ENCODE results near the gene CPED1.

GRCh38 chr7:120998520-120998919 lies 10.0 kb downstream of the CPED1 start:
- no peak for TF ChIP-seq CTCF (conservative IDR thresholded peaks at IDR 0.05; ENCODE audit: low read depth in 2 of 2)
- no peak for TF ChIP-seq EZH2 (IDR thresholded peaks at IDR 0.05; ENCODE audit: low read depth, unreplicated experiment)
- TF ChIP-seq POLR2AphosphoS5 (IDR thresholded peaks at IDR 0.05; ENCODE audit: low read depth) = no peak
- TF ChIP-seq REST (IDR thresholded peaks at IDR 0.05; ENCODE audit: unreplicated experiment) = no peak
- TF ChIP-seq EZH2phosphoT487 (IDR thresholded peaks at IDR 0.05; ENCODE audit: unreplicated experiment) = no peak
- TF ChIP-seq ETS1 (IDR thresholded peaks at IDR 0.05) = no peak
- TF ChIP-seq ZNF462 (CRISPR knock-in tag; IDR thresholded peaks at IDR 0.05) = no peak
- TF ChIP-seq CREB1 (CRISPR knock-in tag; IDR thresholded peaks at IDR 0.05; ENCODE audit: low read depth) = no peak
- no peak for TF ChIP-seq ZNF114 (CRISPR knock-in tag; IDR thresholded peaks at IDR 0.05)
- no peak for TF ChIP-seq NANOG (IDR thresholded peaks at IDR 0.05; ENCODE audit: borderline replicate concordance)
- no peak for TF ChIP-seq JUNB (IDR thresholded peaks at IDR 0.05; ENCODE audit: unreplicated experiment)
- no peak for TF ChIP-seq STAT1 (IDR thresholded peaks at IDR 0.05; ENCODE audit: unreplicated experiment)
- no peak for TF ChIP-seq ZNF331 (CRISPR knock-in tag; IDR thresholded peaks at IDR 0.05; ENCODE audit: low read depth)

All from GM23338 (cell line).